Peyer's patch (tissue), 4 donors: Measurements from ENCODE around the gene AOAH.

Source experiments
- POLR2A ChIP-seq, 2 donors: fragments of 450-650 bp; IDR thresholded peaks; one replicate each; pipeline ENCODE4 v1.5.1; 2017; ENCODE audit warnings: antibody characterized with exemption in 2 of 2, mild to moderate bottlenecking in 2 of 2, moderate library complexity in 2 of 2
- TF ChIP-seq, protein P1 (sequence below), 6 experiments: fragments of 450-650 bp in 4 of 6; fragments of 200-600 bp in 2 of 6; sonication (generic) in 1 of 6; IDR thresholded peaks; one replicate each; pipeline ENCODE4 v1.5.1; 2017 to 2019; ENCODE audit warnings: antibody characterized with exemption in 6 of 6, mild to moderate bottlenecking in 3 of 6, moderate library complexity in 1 of 6

DNA sequence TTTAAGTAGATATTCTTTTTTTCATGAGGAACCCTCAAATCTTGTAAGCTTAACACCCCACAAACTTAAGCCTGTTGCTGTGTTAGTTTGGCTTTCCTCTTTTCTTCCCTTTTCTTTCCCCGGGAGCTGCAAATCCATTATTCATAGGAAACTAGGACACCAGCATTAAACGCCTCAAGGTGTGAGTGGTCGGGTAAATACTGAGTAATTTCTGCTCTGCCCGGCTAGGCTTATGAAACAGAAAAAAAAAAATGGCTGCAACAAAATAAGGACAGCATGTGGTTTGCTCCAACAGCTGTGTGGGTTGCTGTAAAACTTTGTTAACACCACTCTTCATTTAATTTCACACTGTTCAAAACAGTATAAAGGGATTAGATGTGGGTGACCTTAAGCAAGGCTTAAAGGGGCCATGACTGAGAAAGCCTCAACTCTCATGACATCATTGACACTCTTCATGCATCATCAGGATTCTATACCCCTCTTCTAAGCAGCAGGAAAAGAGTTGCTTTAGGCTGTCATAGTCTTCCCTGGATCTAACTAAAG is 104.1 kb downstream of the AOAH start:
- TF ChIP-seq, protein P1, sequence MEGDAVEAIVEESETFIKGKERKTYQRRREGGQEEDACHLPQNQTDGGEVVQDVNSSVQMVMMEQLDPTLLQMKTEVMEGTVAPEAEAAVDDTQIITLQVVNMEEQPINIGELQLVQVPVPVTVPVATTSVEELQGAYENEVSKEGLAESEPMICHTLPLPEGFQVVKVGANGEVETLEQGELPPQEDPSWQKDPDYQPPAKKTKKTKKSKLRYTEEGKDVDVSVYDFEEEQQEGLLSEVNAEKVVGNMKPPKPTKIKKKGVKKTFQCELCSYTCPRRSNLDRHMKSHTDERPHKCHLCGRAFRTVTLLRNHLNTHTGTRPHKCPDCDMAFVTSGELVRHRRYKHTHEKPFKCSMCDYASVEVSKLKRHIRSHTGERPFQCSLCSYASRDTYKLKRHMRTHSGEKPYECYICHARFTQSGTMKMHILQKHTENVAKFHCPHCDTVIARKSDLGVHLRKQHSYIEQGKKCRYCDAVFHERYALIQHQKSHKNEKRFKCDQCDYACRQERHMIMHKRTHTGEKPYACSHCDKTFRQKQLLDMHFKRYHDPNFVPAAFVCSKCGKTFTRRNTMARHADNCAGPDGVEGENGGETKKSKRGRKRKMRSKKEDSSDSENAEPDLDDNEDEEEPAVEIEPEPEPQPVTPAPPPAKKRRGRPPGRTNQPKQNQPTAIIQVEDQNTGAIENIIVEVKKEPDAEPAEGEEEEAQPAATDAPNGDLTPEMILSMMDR (IDR thresholded peaks at IDR 0.05), result no peak
- no peak for TF ChIP-seq POLR2A (IDR thresholded peaks at IDR 0.05)
